GM23338 (cell line): Measurements from ENCODE around the gene TMEM44. TPM values are rescaled to one million over a fixed set of nuclear protein-coding genes. Genes with fewer than 3 reads are reported as not detected.

Experiments used
- ATAC-seq: fragments of 200-7000 bp; cut with Tn5 transposase; 3 replicates; pipeline ENCODE4 v1.9.1; 2020
- DNase-seq: peaks from one replicate; pipeline ENCODE4 v3.0.0-alpha.2; 2015; ENCODE audit warnings: low spot score
- H2AFZ ChIP-seq: fragments of 200-600 bp; sonication (generic); 2 replicates; pipeline ENCODE4 v1.8.0; 2016; ENCODE audit warnings: antibody characterized with exemption, mild to moderate bottlenecking, moderate library complexity
- H3F3A ChIP-seq: fragments of 200-600 bp; sonication (generic); replicated peaks from 2 replicates; pipeline ENCODE4 v1.8.0; 2017; ENCODE audit warnings: antibody characterized with exemption, mixed run types, low read depth
- H3K27ac ChIP-seq: fragments of 200-600 bp; sonication (generic); 2 replicates; pipeline ENCODE4 v1.6.1; 2016; ENCODE audit warnings: low read depth
- H3K27me3 ChIP-seq: fragments of 200-600 bp; sonication (generic); 2 replicates; pipeline ENCODE4 v1.8.0; 2016; ENCODE audit warnings: mild to moderate bottlenecking, mixed run types, moderate library complexity; ENCODE audit not compliant: insufficient read depth
- H3K36me3 ChIP-seq: fragments of 200-600 bp; sonication (generic); 2 replicates; pipeline ENCODE4 v1.8.0; 2016; ENCODE audit warnings: mild to moderate bottlenecking; ENCODE audit not compliant: insufficient read depth
- H3K4me1 ChIP-seq: fragments of 200-600 bp; sonication (generic); 2 replicates; pipeline ENCODE4 v1.8.0; 2016; ENCODE audit warnings: mild to moderate bottlenecking, moderate library complexity; ENCODE audit not compliant: insufficient read depth
- H3K4me2 ChIP-seq: fragments of 200-600 bp; sonication (generic); 2 replicates; pipeline ENCODE4 v1.7.1; 2017; ENCODE audit warnings: mixed run types
- H3K4me3 ChIP-seq: fragments of 200-600 bp; sonication (generic); 2 replicates; pipeline ENCODE4 v1.6.1; 2016; ENCODE audit warnings: mixed run types
- H3K79me2 ChIP-seq: fragments of 200-600 bp; sonication (generic); replicated peaks from 2 replicates; pipeline ENCODE4 v1.8.0; 2017; ENCODE audit warnings: mild to moderate bottlenecking; ENCODE audit not compliant: insufficient read depth
- H3K9me2 ChIP-seq: fragments of 200-600 bp; sonication (generic); 2 replicates; pipeline ENCODE4 v1.8.0; 2017; ENCODE audit not compliant: insufficient read depth
- H4K20me1 ChIP-seq: fragments of 200-600 bp; sonication (generic); replicated peaks from 2 replicates; pipeline ENCODE4 v1.8.0; 2017; ENCODE audit warnings: mild to moderate bottlenecking; ENCODE audit not compliant: insufficient read depth
- H3K27ac Mint-ChIP-seq: 2 replicates; pipeline ENCODE4 v1.8.0; 2020; ENCODE audit warnings: inconsistent platforms, mild to moderate bottlenecking, moderate library complexity, mixed read lengths
- H3K27me3 Mint-ChIP-seq: 3 replicates; pipeline ENCODE4 v1.8.0; 2022; ENCODE audit warnings: low read depth, mild to moderate bottlenecking, moderate library complexity, mixed read lengths, inconsistent platforms; ENCODE audit not compliant: insufficient read depth, poor library complexity
- H3K36me3 Mint-ChIP-seq: 3 replicates; pipeline ENCODE4 v1.8.0; 2021; ENCODE audit warnings: low read depth, mild to moderate bottlenecking, inconsistent platforms, moderate library complexity, mixed read lengths
- H3K4me1 Mint-ChIP-seq: 3 replicates; pipeline ENCODE4 v1.8.0; 2020; ENCODE audit warnings: mild to moderate bottlenecking, inconsistent platforms, mixed read lengths
- H3K4me3 Mint-ChIP-seq: 3 replicates; pipeline ENCODE4 v1.8.0; 2021; ENCODE audit warnings: moderate library complexity, mild to moderate bottlenecking, inconsistent platforms, mixed read lengths
- H3K9me3 Mint-ChIP-seq: 3 replicates; pipeline ENCODE4 v1.8.0; 2020; ENCODE audit warnings: moderate library complexity, mild to moderate bottlenecking, inconsistent platforms, mixed read lengths
- EZH2phosphoT487 ChIP-seq: fragments of 200-600 bp; sonication (generic); IDR thresholded peaks from one replicate; pipeline ENCODE4 v1.8.1; 2018; ENCODE audit warnings: antibody characterized with exemption; ENCODE audit not compliant: unreplicated experiment
- JUNB ChIP-seq: IDR thresholded peaks from one replicate; pipeline ENCODE4 v1.6.1; 2016; ENCODE audit warnings: antibody characterized with exemption; ENCODE audit not compliant: unreplicated experiment
- NANOG ChIP-seq: IDR thresholded peaks from 2 replicates; pipeline ENCODE4 v1.6.1; 2016; ENCODE audit warnings: antibody characterized with exemption, borderline replicate concordance
- POLR2AphosphoS5 ChIP-seq: IDR thresholded peaks from 2 replicates; pipeline ENCODE4 v1.6.1; 2016; ENCODE audit warnings: antibody characterized with exemption, low read depth
- STAT1 ChIP-seq: IDR thresholded peaks from one replicate; pipeline ENCODE4 v1.6.1; 2016; ENCODE audit warnings: antibody characterized with exemption; ENCODE audit not compliant: unreplicated experiment
- ZNF114 ChIP-seq: fragments of 250-450 bp; sonication (Bioruptor Pico); IDR thresholded peaks from 2 replicates; pipeline ENCODE4 v1.5.0; 2020; ENCODE audit warnings: mild to moderate bottlenecking, moderate library complexity
- ZNF331 ChIP-seq: fragments of 250-450 bp; sonication (Bioruptor Pico); IDR thresholded peaks from 2 replicates; pipeline ENCODE4 v1.5.0; 2020; ENCODE audit warnings: low read depth, mild to moderate bottlenecking, moderate library complexity
- polyA plus RNA-seq: library from polyadenylated mRNA; unstranded; fragments of >200 nt; fragmentation: Nextera tagmentation; extraction: Ambion mirVana; gene quantifications from 2 replicates; pipeline ENCODE4 v1.2.1, GENCODE V29; 2016
- total RNA-seq: library from RNA; depleted of rRNA; stranded (reverse); fragments of >200 nt; shearing (Covaris generic); gene quantifications from 2 replicates; pipeline ENCODE4 v1.2.3, GENCODE V29; 2014
- TF ChIP-seq, protein P1 (sequence below): fragments of 250-450 bp; sonication (Bioruptor Pico); IDR thresholded peaks from 2 replicates; pipeline ENCODE4 v1.5.0; 2020; ENCODE audit warnings: mild to moderate bottlenecking, moderate library complexity
- TF ChIP-seq, protein P2 (sequence below): IDR thresholded peaks from 2 replicates; pipeline ENCODE4 v1.6.1; 2016; ENCODE audit warnings: antibody characterized with exemption
- TF ChIP-seq, protein P3 (sequence below): IDR thresholded peaks from one replicate; pipeline ENCODE4 v1.6.1; 2018; ENCODE audit warnings: antibody characterized with exemption; ENCODE audit not compliant: unreplicated experiment
- TF ChIP-seq, protein P4 (sequence below), 2 experiments: fragments of 200-600 bp in 1 of 2; sonication (generic) in 1 of 2; conservative IDR thresholded peaks; 2 replicates each; pipeline versions ENCODE4 v1.5.1 to v1.6.1; 2016 to 2017; ENCODE audit warnings: antibody characterized with exemption in 2 of 2, low read depth in 2 of 2, mild to moderate bottlenecking in 2 of 2, moderate library complexity in 1 of 2

The TMEM44 gene
- total and polyA plus RNA-seq, 2 experiments from 2014 or later, result 10.0 to 10.5 TPM

DNA sequence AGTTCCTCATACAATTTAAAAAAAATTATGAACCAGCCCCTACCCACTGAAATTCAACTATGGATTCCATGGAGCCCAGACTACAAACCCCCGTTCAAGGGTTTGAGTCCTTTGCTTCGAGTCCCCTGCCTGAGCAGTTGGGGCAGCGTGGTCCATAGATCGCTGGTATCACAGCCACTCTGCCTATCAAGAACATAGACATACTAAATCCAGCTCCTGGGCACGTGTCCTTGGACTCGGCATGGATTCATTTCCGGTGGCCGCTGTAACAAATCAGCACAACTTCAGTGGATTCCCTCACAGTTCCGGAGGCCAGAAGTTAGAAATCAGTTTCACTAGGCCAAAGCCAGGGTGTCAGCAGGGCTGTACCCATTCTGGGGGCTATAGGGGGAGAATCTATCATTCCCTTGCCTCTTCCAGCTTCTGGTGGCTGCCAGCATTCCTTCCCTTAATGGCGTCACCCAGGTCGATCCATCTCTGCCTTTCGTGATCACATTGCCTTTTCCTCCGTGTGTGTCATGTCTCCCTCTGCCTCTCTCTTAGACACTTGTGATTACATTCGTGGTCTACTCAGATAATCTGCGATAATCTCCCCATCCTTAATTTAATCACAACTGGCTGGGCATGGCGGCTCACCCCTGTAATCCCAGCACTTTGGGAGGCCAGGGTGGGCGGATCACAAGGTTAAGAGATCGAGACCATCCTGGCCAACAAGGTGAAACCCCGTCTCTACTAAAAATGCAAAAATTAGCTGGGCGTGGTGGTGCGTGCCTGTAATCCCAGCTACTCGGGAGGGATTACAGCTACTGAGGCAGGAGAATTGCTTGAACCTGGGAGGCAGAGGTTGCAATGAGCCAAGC lies 4.6 kb upstream of the TMEM44 start (continued):
- TF ChIP-seq ZNF331 (CRISPR knock-in tag) (no peak), EZH2phosphoT487 (no peak), JUNB (no peak), ZNF114 (CRISPR knock-in tag) (no peak), NANOG (no peak), STAT1 (no peak), POLR2AphosphoS5 (no peak)
- TF ChIP-seq, protein P1, sequence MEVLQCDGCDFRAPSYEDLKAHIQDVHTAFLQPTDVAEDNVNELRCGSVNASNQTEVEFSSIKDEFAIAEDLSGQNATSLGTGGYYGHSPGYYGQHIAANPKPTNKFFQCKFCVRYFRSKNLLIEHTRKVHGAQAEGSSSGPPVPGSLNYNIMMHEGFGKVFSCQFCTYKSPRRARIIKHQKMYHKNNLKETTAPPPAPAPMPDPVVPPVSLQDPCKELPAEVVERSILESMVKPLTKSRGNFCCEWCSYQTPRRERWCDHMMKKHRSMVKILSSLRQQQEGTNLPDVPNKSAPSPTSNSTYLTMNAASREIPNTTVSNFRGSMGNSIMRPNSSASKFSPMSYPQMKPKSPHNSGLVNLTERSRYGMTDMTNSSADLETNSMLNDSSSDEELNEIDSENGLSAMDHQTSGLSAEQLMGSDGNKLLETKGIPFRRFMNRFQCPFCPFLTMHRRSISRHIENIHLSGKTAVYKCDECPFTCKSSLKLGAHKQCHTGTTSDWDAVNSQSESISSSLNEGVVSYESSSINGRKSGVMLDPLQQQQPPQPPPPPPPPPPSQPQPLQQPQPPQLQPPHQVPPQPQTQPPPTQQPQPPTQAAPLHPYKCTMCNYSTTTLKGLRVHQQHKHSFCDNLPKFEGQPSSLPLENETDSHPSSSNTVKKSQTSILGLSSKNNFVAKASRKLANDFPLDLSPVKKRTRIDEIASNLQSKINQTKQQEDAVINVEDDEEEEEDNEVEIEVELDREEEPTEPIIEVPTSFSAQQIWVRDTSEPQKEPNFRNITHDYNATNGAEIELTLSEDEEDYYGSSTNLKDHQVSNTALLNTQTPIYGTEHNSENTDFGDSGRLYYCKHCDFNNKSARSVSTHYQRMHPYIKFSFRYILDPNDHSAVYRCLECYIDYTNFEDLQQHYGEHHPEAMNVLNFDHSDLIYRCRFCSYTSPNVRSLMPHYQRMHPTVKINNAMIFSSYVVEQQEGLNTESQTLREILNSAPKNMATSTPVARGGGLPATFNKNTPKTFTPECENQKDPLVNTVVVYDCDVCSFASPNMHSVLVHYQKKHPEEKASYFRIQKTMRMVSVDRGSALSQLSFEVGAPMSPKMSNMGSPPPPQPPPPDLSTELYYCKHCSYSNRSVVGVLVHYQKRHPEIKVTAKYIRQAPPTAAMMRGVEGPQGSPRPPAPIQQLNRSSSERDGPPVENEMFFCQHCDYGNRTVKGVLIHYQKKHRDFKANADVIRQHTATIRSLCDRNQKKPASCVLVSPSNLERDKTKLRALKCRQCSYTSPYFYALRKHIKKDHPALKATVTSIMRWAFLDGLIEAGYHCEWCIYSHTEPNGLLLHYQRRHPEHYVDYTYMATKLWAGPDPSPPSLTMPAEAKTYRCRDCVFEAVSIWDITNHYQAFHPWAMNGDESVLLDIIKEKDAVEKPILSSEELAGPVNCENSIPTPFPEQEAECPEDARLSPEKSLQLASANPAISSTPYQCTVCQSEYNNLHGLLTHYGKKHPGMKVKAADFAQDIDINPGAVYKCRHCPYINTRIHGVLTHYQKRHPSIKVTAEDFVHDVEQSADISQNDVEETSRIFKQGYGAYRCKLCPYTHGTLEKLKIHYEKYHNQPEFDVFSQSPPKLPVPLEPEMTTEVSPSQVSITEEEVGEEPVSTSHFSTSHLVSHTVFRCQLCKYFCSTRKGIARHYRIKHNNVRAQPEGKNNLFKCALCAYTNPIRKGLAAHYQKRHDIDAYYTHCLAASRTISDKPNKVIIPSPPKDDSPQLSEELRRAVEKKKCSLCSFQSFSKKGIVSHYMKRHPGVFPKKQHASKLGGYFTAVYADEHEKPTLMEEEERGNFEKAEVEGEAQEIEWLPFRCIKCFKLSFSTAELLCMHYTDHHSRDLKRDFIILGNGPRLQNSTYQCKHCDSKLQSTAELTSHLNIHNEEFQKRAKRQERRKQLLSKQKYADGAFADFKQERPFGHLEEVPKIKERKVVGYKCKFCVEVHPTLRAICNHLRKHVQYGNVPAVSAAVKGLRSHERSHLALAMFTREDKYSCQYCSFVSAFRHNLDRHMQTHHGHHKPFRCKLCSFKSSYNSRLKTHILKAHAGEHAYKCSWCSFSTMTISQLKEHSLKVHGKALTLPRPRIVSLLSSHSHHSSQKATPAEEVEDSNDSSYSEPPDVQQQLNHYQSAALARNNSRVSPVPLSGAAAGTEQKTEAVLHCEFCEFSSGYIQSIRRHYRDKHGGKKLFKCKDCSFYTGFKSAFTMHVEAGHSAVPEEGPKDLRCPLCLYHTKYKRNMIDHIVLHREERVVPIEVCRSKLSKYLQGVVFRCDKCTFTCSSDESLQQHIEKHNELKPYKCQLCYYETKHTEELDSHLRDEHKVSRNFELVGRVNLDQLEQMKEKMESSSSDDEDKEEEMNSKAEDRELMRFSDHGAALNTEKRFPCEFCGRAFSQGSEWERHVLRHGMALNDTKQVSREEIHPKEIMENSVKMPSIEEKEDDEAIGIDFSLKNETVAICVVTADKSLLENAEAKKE (CRISPR knock-in tag), result no peak

DNA sequence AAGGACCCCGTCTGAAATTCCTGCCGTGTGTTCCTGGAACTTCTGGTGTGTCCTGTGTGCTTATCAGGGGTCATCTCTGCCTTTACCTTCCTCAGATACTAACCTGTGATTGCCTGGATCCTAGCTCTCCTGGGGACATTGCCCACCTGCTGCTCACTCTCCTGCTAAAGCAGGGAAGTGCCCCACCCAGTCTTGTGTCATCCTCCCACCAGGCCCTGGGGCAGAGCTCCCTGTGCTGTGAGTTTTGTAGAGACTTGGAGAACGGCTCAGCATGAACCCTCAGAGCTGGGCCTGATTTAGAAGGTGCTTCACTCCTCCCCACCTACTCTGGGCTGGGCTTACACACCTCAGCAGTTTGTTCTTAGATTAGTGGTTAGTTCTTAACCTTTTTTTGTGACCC lies 3.8 kb upstream of the TMEM44 start:
- no peaks in the 10 kb centered on the region; the same call in 2 of the 3 replicates for H3K4me1 Mint-ChIP-seq
- Histone ChIP-seq H3K36me3 (peaks cover 4% of the 10 kb centered on the region; the same call in 1 of the 2 replicates), H3K4me1 (0 out of 2 replicates have a peak, but pooled peaks cover 4% of the 10 kb centered on the region), H3F3A (no peaks in the 10 kb centered on the region), H3K9me2 (no peaks in the 10 kb centered on the region), H4K20me1 (no peaks in the 10 kb centered on the region; the same call in 1 of the 2 replicates), H3K27ac (peak overlapping the region; percentile 55; the same call in 1 of the 2 replicates), H3K27me3 (0 out of 2 replicates have a peak, but pooled peaks cover 4% of the 10 kb centered on the region), H3K4me3 (no peak overlapping the region), H3K79me2 (no peaks in the 10 kb centered on the region), H3K4me2 (no peak overlapping the region), H2AFZ (no peak overlapping the region)
- H3K4me3 Mint-ChIP-seq, result no peak overlapping the region
- H3K9me3 Mint-ChIP-seq, result no peaks in the 10 kb centered on the region; the same call in 1 of the 3 replicates
- H3K36me3 Mint-ChIP-seq, result peaks cover 20% of the 10 kb centered on the region
- ATAC-seq (no peak; the same call in 2 of the 3 replicates), DNase-seq (no peak)
- peak overlapping the region; percentile 40 for H3K27ac Mint-ChIP-seq
- H3K27me3 Mint-ChIP-seq, result peaks cover 4% of the 10 kb centered on the region
- TF ChIP-seq ZNF114 (CRISPR knock-in tag) (no peak), JUNB (no peak), EZH2phosphoT487 (no peak), POLR2AphosphoS5 (no peak)
- TF ChIP-seq, protein P2, sequence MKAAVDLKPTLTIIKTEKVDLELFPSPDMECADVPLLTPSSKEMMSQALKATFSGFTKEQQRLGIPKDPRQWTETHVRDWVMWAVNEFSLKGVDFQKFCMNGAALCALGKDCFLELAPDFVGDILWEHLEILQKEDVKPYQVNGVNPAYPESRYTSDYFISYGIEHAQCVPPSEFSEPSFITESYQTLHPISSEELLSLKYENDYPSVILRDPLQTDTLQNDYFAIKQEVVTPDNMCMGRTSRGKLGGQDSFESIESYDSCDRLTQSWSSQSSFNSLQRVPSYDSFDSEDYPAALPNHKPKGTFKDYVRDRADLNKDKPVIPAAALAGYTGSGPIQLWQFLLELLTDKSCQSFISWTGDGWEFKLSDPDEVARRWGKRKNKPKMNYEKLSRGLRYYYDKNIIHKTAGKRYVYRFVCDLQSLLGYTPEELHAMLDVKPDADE, result no peak
- TF ChIP-seq, protein P3, sequence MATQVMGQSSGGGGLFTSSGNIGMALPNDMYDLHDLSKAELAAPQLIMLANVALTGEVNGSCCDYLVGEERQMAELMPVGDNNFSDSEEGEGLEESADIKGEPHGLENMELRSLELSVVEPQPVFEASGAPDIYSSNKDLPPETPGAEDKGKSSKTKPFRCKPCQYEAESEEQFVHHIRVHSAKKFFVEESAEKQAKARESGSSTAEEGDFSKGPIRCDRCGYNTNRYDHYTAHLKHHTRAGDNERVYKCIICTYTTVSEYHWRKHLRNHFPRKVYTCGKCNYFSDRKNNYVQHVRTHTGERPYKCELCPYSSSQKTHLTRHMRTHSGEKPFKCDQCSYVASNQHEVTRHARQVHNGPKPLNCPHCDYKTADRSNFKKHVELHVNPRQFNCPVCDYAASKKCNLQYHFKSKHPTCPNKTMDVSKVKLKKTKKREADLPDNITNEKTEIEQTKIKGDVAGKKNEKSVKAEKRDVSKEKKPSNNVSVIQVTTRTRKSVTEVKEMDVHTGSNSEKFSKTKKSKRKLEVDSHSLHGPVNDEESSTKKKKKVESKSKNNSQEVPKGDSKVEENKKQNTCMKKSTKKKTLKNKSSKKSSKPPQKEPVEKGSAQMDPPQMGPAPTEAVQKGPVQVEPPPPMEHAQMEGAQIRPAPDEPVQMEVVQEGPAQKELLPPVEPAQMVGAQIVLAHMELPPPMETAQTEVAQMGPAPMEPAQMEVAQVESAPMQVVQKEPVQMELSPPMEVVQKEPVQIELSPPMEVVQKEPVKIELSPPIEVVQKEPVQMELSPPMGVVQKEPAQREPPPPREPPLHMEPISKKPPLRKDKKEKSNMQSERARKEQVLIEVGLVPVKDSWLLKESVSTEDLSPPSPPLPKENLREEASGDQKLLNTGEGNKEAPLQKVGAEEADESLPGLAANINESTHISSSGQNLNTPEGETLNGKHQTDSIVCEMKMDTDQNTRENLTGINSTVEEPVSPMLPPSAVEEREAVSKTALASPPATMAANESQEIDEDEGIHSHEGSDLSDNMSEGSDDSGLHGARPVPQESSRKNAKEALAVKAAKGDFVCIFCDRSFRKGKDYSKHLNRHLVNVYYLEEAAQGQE, result no peak
- TF ChIP-seq, protein P4, sequence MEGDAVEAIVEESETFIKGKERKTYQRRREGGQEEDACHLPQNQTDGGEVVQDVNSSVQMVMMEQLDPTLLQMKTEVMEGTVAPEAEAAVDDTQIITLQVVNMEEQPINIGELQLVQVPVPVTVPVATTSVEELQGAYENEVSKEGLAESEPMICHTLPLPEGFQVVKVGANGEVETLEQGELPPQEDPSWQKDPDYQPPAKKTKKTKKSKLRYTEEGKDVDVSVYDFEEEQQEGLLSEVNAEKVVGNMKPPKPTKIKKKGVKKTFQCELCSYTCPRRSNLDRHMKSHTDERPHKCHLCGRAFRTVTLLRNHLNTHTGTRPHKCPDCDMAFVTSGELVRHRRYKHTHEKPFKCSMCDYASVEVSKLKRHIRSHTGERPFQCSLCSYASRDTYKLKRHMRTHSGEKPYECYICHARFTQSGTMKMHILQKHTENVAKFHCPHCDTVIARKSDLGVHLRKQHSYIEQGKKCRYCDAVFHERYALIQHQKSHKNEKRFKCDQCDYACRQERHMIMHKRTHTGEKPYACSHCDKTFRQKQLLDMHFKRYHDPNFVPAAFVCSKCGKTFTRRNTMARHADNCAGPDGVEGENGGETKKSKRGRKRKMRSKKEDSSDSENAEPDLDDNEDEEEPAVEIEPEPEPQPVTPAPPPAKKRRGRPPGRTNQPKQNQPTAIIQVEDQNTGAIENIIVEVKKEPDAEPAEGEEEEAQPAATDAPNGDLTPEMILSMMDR (conservative IDR thresholded peaks at IDR 0.05; ENCODE audit: low read depth in 2 of 2), result no peak
